AG09319 (cell line): ENCODE results near the gene PRR5.

Source experiments
- DNase-seq: peaks from one replicate; pipeline ENCODE4 v3.0.0-alpha.2; 2010; ENCODE audit warnings: low read depth; ENCODE audit errors: extremely low read depth
- CTCF ChIP-seq: IDR thresholded peaks from 2 replicates; pipeline ENCODE4 v1.5.1; 2011; ENCODE audit warnings: low read depth, mild to moderate bottlenecking, inconsistent platforms, low read length, moderate library complexity

The PRR5 gene

DNA sequence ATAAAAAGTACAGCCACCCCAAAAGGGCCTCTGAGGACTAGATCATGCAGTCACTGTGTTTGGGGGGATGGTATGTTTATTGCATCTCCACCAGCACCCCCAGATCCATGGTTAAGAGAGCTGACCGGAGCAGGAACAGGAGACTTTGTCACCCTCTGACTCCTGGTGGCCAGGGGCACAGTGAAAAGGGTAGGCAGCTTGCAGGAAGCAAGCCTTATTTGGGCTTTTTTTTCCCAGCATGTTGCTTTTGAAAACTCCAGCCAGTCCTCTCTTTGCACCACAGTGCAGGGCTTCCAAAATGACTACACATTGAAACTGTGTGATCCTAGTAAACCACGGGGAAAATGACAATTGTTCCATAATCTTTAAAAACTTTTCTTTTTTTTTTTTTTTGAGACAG lies 20.6 kb downstream of the PRR5 start:
- no peak for TF ChIP-seq CTCF
- DNase-seq: no peak

DNA sequence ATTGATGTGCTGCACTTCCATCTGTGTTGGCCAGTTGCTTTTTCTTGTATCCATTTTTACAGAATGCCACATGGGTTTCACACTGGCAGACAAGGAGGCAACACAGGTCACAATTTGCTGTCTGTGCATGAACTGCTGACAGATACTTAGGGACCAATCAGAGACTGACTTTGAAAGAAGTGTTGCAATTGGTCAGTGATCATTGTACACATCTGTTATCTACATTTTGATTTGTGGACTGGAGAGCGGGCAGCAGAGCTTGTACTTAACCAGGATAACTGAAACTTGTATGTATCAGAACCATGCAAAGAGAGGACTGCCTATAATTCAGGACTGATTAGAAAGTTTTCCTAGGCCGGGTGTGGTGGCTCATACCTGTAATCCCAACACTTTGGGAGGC lies 21.8 kb downstream of the PRR5 start:
- TF ChIP-seq CTCF: no peak
- DNase-seq: no peak

- no peak for DNase-seq
- TF ChIP-seq CTCF: no peak
These were observed 22.4 kb downstream of the PRR5 start for GRCh38 chr22:44724416-44724815.

- no peak for TF ChIP-seq CTCF
- no peak for DNase-seq
These were observed 22.9 kb downstream of the PRR5 start for GRCh38 chr22:44724859-44725258.

DNA sequence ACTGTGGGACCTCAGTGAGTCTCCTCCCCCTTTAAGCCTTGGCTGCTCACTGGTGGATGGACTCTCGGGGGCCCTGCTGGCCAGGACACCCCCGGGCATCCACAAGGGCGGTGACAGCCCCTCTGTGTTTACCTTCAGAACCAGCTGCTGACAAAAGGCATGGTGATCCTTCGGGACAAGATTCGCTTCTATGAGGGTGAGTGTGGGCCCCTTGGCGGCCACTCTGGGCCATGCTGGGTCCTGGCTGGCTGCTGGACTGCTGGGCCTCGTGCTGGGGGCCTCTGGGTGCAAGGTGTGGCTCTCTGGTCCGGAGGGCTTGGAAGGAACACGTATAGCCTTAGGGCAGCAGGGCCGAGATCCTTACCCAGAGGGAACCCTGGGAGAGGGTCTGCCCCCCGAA lies 24.4 kb downstream of the PRR5 start:
- DNase-seq: no peak
- no peak for TF ChIP-seq CTCF

DNA sequence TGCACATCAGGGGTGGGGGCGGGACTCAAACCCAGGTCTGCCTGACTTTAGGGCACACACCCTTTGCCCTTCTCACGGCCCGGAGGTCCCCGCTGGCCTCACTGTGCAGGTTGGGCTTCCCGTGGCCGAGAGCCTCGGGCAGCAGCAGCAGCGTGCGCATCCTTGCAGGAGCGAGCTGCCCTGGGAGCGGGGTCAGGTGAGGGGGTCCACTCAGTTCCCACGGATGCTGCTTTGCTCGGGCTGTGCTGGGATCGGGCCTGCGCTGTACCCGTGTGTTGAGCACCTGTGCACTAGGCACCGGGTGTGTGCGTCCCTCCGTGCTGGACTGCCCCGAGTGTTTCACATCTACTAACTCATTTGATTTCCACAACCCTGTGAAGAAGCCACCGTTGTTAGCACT lies 25.1 kb downstream of the PRR5 start:
- TF ChIP-seq CTCF: no peak
- DNase-seq: no peak

- no peak for DNase-seq
These were observed 25.7 kb downstream of the PRR5 start for GRCh38 chr22:44727709-44728108.

More at GRCh38 chr22:44727709-44728108, 25.7 kb downstream of the PRR5 start:
- no peak for TF ChIP-seq CTCF
